Measurements from ENCODE around the gene HAUS6.
"Not testable (repeated sequence)": the region's sequence is repeated elsewhere in the genome, so short reads cannot be mapped to it uniquely, and the experiment has no call there.

DNA sequence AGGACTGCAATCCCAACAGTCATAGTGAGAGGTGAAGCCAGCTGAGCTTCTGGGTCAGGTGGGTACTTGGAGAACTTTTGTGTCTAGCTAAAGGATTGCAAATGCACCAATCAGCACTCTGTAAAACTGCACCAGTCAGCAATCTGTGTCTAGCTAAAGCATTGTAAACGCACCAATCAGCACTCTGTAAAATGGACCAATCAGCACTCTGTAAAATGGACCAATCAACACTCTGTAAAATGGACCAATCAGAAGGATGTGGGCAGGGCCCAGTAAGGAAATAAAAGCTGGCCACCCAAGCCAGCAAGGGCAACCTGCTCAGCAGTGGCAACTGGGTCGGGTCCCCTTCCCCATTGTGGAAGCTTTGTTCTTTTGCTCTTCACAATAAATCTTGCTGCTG is 81.1 kb downstream of the HAUS6 start:
- TF ChIP-seq, protein P1, sequence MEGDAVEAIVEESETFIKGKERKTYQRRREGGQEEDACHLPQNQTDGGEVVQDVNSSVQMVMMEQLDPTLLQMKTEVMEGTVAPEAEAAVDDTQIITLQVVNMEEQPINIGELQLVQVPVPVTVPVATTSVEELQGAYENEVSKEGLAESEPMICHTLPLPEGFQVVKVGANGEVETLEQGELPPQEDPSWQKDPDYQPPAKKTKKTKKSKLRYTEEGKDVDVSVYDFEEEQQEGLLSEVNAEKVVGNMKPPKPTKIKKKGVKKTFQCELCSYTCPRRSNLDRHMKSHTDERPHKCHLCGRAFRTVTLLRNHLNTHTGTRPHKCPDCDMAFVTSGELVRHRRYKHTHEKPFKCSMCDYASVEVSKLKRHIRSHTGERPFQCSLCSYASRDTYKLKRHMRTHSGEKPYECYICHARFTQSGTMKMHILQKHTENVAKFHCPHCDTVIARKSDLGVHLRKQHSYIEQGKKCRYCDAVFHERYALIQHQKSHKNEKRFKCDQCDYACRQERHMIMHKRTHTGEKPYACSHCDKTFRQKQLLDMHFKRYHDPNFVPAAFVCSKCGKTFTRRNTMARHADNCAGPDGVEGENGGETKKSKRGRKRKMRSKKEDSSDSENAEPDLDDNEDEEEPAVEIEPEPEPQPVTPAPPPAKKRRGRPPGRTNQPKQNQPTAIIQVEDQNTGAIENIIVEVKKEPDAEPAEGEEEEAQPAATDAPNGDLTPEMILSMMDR (IDR thresholded peaks at IDR 0.05) = not testable (repeated sequence)
- not testable (repeated sequence) for TF ChIP-seq EP300, POLR2A, POLR2AphosphoS5 (IDR thresholded peaks at IDR 0.05)
